ENCODE measurements around the gene LYRM4. TPM values are rescaled to one million over a fixed set of nuclear protein-coding genes. Genes with fewer than 3 reads are reported as not detected.

Gene LYRM4
- total and polyA plus RNA-seq, 2 donors (not counting 1 experiment from before 2014, with no cell fraction given), result 14.5 to 31.9 TPM

GRCh38 chr6:5237805-5238204 lies 22.9 kb downstream of the LYRM4 start:
- H3K4me2 ChIP-seq (ENCODE audit: extremely low read depth, insufficient read depth, low read length), result no peak overlapping the region
- no peaks in the 10 kb centered on the region for H3K9me3 ChIP-seq (ENCODE audit: control insufficient read depth, insufficient read depth, low read depth, low read length)
- no peak overlapping the region for H3K9ac ChIP-seq (ENCODE audit: insufficient read depth, low read length)
- no peaks in the 10 kb centered on the region for H4K20me1 ChIP-seq (ENCODE audit: control insufficient read depth, extremely low read depth, insufficient read depth, low read length)
- H3K4me1 ChIP-seq (ENCODE audit: control insufficient read depth, extremely low read depth, insufficient read depth, low read length), result no peaks in the 10 kb centered on the region
- no peaks in the 10 kb centered on the region for H3K36me3 ChIP-seq (ENCODE audit: control insufficient read depth, insufficient read depth, low read length)
- H2AFZ ChIP-seq (ENCODE audit: low read length), result no peak overlapping the region
- H3K27me3 ChIP-seq (ENCODE audit: control insufficient read depth, insufficient read depth, low read length), result no peaks in the 10 kb centered on the region
- H3K27ac ChIP-seq (ENCODE audit: insufficient read depth, low read length), result no peak overlapping the region
- H3K79me2 ChIP-seq (ENCODE audit: control insufficient read depth, insufficient read depth, low read length), result no peaks in the 10 kb centered on the region
- H3K4me3 ChIP-seq (replicated peaks in 1 of 4; ENCODE audit: control extremely low read depth in 1 of 4, insufficient read depth in 1 of 4, low read depth in 3 of 4, low read length in 4 of 4), result no peak overlapping the region
- no peak for DNase-seq (ENCODE audit: low read depth in 2 of 2)
- TF ChIP-seq CTCF (conservative IDR thresholded peaks at IDR 0.05 in 1 of 2, IDR thresholded peaks at IDR 0.05 in 1 of 2; ENCODE audit: low read depth in 1 of 2, low read length in 2 of 2) (no peak), EZH2 (IDR thresholded peaks at IDR 0.05; ENCODE audit: low read length, missing control alignments) (no peak)

GRCh38 chr6:5235830-5236229 lies 24.9 kb downstream of the LYRM4 start:
- Histone ChIP-seq H3K4me3 (replicated peaks in 1 of 4; ENCODE audit: control extremely low read depth in 1 of 4, insufficient read depth in 1 of 4, low read depth in 3 of 4, low read length in 4 of 4) (no peak overlapping the region), H3K27ac (ENCODE audit: insufficient read depth, low read length) (no peak overlapping the region), H2AFZ (ENCODE audit: low read length) (no peak overlapping the region), H3K27me3 (ENCODE audit: control insufficient read depth, insufficient read depth, low read length) (no peaks in the 10 kb centered on the region), H3K79me2 (ENCODE audit: control insufficient read depth, insufficient read depth, low read length) (no peaks in the 10 kb centered on the region), H3K9ac (ENCODE audit: insufficient read depth, low read length) (no peak overlapping the region), H3K36me3 (ENCODE audit: control insufficient read depth, insufficient read depth, low read length) (no peaks in the 10 kb centered on the region), H4K20me1 (ENCODE audit: control insufficient read depth, extremely low read depth, insufficient read depth, low read length) (no peaks in the 10 kb centered on the region), H3K9me3 (ENCODE audit: control insufficient read depth, insufficient read depth, low read depth, low read length) (no peaks in the 10 kb centered on the region), H3K4me1 (ENCODE audit: control insufficient read depth, extremely low read depth, insufficient read depth, low read length) (no peaks in the 10 kb centered on the region), H3K4me2 (ENCODE audit: extremely low read depth, insufficient read depth, low read length) (no peak overlapping the region)
- TF ChIP-seq CTCF (conservative IDR thresholded peaks at IDR 0.05 in 1 of 2, IDR thresholded peaks at IDR 0.05 in 1 of 2; ENCODE audit: low read depth in 1 of 2, low read length in 2 of 2) (no peak), EZH2 (IDR thresholded peaks at IDR 0.05; ENCODE audit: low read length, missing control alignments) (no peak)
- no peak for DNase-seq (ENCODE audit: low read depth in 2 of 2)

GRCh38 chr6:5234874-5235273 lies 25.9 kb downstream of the LYRM4 start:
- Histone ChIP-seq H3K4me1 (ENCODE audit: control insufficient read depth, extremely low read depth, insufficient read depth, low read length) (no peaks in the 10 kb centered on the region), H3K27ac (ENCODE audit: insufficient read depth, low read length) (no peak overlapping the region), H4K20me1 (ENCODE audit: control insufficient read depth, extremely low read depth, insufficient read depth, low read length) (no peaks in the 10 kb centered on the region), H3K79me2 (ENCODE audit: control insufficient read depth, insufficient read depth, low read length) (no peaks in the 10 kb centered on the region), H2AFZ (ENCODE audit: low read length) (no peak overlapping the region), H3K4me2 (ENCODE audit: extremely low read depth, insufficient read depth, low read length) (no peak overlapping the region), H3K9ac (ENCODE audit: insufficient read depth, low read length) (no peak overlapping the region), H3K4me3 (replicated peaks in 1 of 4; ENCODE audit: control extremely low read depth in 1 of 4, insufficient read depth in 1 of 4, low read depth in 3 of 4, low read length in 4 of 4) (no peak overlapping the region), H3K36me3 (ENCODE audit: control insufficient read depth, insufficient read depth, low read length) (no peaks in the 10 kb centered on the region), H3K9me3 (ENCODE audit: control insufficient read depth, insufficient read depth, low read depth, low read length) (no peaks in the 10 kb centered on the region), H3K27me3 (ENCODE audit: control insufficient read depth, insufficient read depth, low read length) (no peaks in the 10 kb centered on the region)
- no peak for DNase-seq (ENCODE audit: low read depth in 2 of 2)
- no peak for TF ChIP-seq EZH2 (IDR thresholded peaks at IDR 0.05; ENCODE audit: low read length, missing control alignments)
- TF ChIP-seq CTCF (conservative IDR thresholded peaks at IDR 0.05 in 1 of 2, IDR thresholded peaks at IDR 0.05 in 1 of 2; ENCODE audit: low read depth in 1 of 2, low read length in 2 of 2), result no peak
